Stimulated activated CD8-positive, alpha-beta memory T cell treated with anti-CD3 and anti-CD28 coated beads, Interleukin-12 subunit alpha, Interleukin-12 subunit beta, amount 100 ng/mL, for 24 hours (primary cell): Measurements from ENCODE around the gene PRSS22.
A peak's percentile ranks its signal among the peaks of the same experiment; 100 is the strongest.
"Not testable (repeated sequence)": the region's sequence is repeated elsewhere in the genome, so short reads cannot be mapped to it uniquely, and the experiment has no call there.

Experiments used
- DNase-seq: peaks from one replicate; pipeline ENCODE4 v3.0.0-alpha.2; 2020; ENCODE audit errors: extremely low read depth

PRSS22 gene

GRCh38 chr16:2857451-2858244, at the start of gene PRSS22:
TSS of gene PRSS22 (minus strand) at chr16:2858170. CDS start at chr16:2858104, 66 bp downstream.
- DNase-seq = no peak

GRCh38 chr16:2907084-2907753, 49.2 kb upstream of the PRSS22 start:
- not testable (repeated sequence) for DNase-seq

- no peak for DNase-seq
Observed at GRCh38 chr16:2905988-2906387, 48.0 kb upstream of the PRSS22 start.

GRCh38 chr16:2905241-2905987, 47.4 kb upstream of the PRSS22 start:
- peak; percentile 90 for DNase-seq

GRCh38 chr16:2904922-2905240, 46.9 kb upstream of the PRSS22 start:
- no peak for DNase-seq

- peak; percentile 47 for DNase-seq
Observed at GRCh38 chr16:2904100-2904921, 46.3 kb upstream of the PRSS22 start.

- DNase-seq = no peak
Observed at GRCh38 chr16:2902337-2903130, 44.6 kb upstream of the PRSS22 start.

GRCh38 chr16:2900526-2901075, 42.6 kb upstream of the PRSS22 start:
- no peak for DNase-seq

- DNase-seq = no peak
Observed at GRCh38 chr16:2899564-2900072, 41.6 kb upstream of the PRSS22 start.

- no peak for DNase-seq
Observed at GRCh38 chr16:2898831-2899563, 41.0 kb upstream of the PRSS22 start.

- no peak for DNase-seq
Observed at GRCh38 chr16:2897110-2897509, 39.1 kb upstream of the PRSS22 start.

GRCh38 chr16:2896480-2897010, 38.6 kb upstream of the PRSS22 start:
- no peak for DNase-seq

- no peak for DNase-seq
Observed at GRCh38 chr16:2895813-2896212, 37.8 kb upstream of the PRSS22 start.

- no peak for DNase-seq
Observed at GRCh38 chr16:2894231-2894630, 36.3 kb upstream of the PRSS22 start.

GRCh38 chr16:2884041-2884451, 26.1 kb upstream of the PRSS22 start:
- no peak for DNase-seq

GRCh38 chr16:2883458-2883908, 25.5 kb upstream of the PRSS22 start:
- DNase-seq = no peak

GRCh38 chr16:2882650-2883457, 24.9 kb upstream of the PRSS22 start, which contains the start of gene FLYWCH2:
TSS of gene FLYWCH2 (plus strand) at chr16:2883215. CDS start at chr16:2896450, 13,235 bp downstream.
- DNase-seq = peak; percentile 95
